Skeletal muscle satellite cell (primary cell): ENCODE results near the gene FCER1G.
"Not testable (repeated sequence)": the region's sequence is repeated elsewhere in the genome, so short reads cannot be mapped to it uniquely, and the experiment has no call there.

Experiments
- H3K27me3 ChIP-seq: 2 replicates; pipeline ENCODE4 v1.7.0; 2013; ENCODE audit warnings: low read length; ENCODE audit not compliant: control insufficient read depth, insufficient read depth
- H3K36me3 ChIP-seq: 2 replicates; pipeline ENCODE4 v1.7.0; 2013; ENCODE audit warnings: mild to moderate bottlenecking, control low read depth, low read length; ENCODE audit not compliant: insufficient read depth
- H3K4me1 ChIP-seq: 2 replicates; pipeline ENCODE4 v1.7.0; 2013; ENCODE audit warnings: low read length; ENCODE audit not compliant: control insufficient read depth, insufficient read depth
- H3K4me2 ChIP-seq: 2 replicates; pipeline ENCODE4 v1.7.0; 2013; ENCODE audit warnings: mild to moderate bottlenecking, low read length
- H3K4me3 ChIP-seq: 2 replicates; pipeline ENCODE4 v1.7.0; 2013; ENCODE audit warnings: low read length
- H3K9ac ChIP-seq: 2 replicates; pipeline ENCODE4 v1.7.0; 2013; ENCODE audit warnings: mild to moderate bottlenecking, low read depth, low read length, moderate library complexity
- H3K9me3 ChIP-seq: replicated peaks from 2 replicates; pipeline ENCODE4 v1.7.0; 2013; ENCODE audit warnings: mild to moderate bottlenecking, control low read depth, low read length

FCER1G gene

DNA sequence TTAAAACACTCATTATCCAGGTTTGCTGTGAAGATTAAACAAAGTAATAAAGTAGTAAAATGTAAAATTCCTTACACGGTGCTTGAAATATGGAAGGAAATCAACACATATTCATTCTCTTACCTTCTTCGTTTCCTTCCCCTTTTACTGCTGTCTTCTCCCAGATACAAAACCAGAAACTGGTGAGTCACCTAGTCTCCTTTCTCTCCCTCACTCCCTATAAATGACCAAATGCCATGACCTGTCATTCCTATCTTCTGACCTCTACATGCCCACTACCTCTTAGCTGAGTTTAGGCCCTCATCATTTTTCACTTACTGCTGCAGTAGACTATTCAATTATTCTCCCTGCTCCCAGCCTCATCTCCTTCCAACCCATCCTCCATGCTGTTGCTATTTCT is 27.2 kb downstream of the FCER1G start:
- no peak overlapping the region for H3K4me2 ChIP-seq
- no peak overlapping the region for H3K9ac ChIP-seq
- no peaks in the 10 kb centered on the region for H3K36me3 ChIP-seq
- peaks cover 27% of the 10 kb centered on the region for H3K27me3 ChIP-seq
- H3K4me1 ChIP-seq, result no peaks in the 10 kb centered on the region
- H3K9me3 ChIP-seq, result no peaks in the 10 kb centered on the region
- H3K4me3 ChIP-seq, result no peak overlapping the region

DNA sequence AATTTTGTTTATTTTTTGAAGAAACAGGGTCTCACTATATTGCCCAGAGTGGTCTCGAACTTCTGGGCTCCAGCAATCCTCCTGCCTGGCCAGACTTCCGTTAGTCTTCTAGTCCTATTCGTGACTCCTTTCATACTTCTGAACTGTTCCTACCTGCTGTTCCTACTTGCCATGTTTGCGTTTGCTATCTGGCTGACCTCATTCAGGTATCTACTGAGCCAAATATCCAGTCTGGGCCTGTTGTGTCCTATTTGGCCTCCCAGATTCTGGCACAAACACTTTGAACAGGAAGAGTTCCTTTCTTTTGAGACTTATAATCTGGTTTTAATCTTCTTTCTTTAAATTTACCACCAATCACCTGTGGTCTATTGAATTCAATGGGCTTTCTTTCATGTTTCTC is 29.8 kb downstream of the FCER1G start:
- Histone ChIP-seq H3K4me2 (no peak overlapping the region), H3K4me1 (no peaks in the 10 kb centered on the region), H3K27me3 (peaks cover 30% of the 10 kb centered on the region), H3K9ac (no peak overlapping the region), H3K4me3 (no peak overlapping the region), H3K36me3 (no peaks in the 10 kb centered on the region), H3K9me3 (no peaks in the 10 kb centered on the region)

DNA sequence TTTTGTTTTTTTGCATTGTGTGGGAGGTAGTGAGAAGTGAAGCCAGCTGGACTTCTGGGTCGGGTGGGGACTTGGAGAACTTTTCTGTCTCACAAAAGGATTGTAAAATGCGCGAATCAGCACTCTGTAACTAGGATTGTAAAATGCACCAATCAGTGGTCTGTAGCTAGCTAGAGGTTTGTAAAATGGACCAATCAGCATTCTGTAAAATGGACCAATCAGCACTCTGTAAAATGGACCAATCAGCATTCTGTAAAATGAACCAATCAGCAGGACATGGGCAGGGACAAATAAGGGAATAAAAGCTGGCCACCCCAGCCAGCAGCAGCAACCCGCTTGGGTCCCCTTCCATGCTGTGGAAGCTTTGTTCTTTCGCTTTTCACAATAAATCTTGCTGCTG is 35.0 kb downstream of the FCER1G start:
- H3K36me3 ChIP-seq, H3K4me1 ChIP-seq, H3K4me2 ChIP-seq, H3K9me3 ChIP-seq, H3K4me3 ChIP-seq, H3K9ac ChIP-seq: not testable (repeated sequence)
- H3K27me3 ChIP-seq, result peaks cover 16% of the 10 kb centered on the region

- H3K4me2 ChIP-seq, result no peak overlapping the region
- H3K9ac ChIP-seq, result no peak overlapping the region
- H3K4me1 ChIP-seq, result no peaks in the 10 kb centered on the region
- H3K9me3 ChIP-seq, result no peaks in the 10 kb centered on the region
- no peak overlapping the region for H3K4me3 ChIP-seq
- H3K36me3 ChIP-seq, result no peaks in the 10 kb centered on the region
- peaks cover 13% of the 10 kb centered on the region for H3K27me3 ChIP-seq
These were observed 35.7 kb downstream of the FCER1G start for GRCh38 chr1:161250829-161251228.

DNA sequence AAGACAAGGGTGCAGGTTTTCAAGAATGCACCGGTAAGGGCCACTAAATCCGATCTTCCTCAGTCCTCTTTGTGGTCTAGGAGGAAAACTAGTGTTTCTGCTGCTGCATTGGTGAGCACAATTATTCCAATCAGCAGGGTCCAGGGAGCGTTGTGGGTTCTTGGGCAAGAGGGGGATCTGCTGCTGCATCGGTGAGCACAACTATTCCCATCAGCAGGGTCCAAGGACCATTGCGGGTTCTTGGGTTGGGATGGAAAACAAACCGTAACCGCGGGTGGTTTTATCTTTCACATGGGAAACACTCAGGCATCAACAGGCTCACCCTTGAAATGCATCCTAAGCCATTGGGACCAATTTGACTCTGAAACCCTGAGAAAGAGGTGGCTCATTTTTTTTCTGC is 36.5 kb downstream of the FCER1G start:
- H3K4me1 ChIP-seq, result no peaks in the 10 kb centered on the region
- no peak overlapping the region for H3K4me3 ChIP-seq
- no peaks in the 10 kb centered on the region for H3K36me3 ChIP-seq
- H3K27me3 ChIP-seq, result peaks cover 10% of the 10 kb centered on the region
- H3K9ac ChIP-seq, result no peak overlapping the region
- H3K4me2 ChIP-seq, result no peak overlapping the region
- no peaks in the 10 kb centered on the region for H3K9me3 ChIP-seq

DNA sequence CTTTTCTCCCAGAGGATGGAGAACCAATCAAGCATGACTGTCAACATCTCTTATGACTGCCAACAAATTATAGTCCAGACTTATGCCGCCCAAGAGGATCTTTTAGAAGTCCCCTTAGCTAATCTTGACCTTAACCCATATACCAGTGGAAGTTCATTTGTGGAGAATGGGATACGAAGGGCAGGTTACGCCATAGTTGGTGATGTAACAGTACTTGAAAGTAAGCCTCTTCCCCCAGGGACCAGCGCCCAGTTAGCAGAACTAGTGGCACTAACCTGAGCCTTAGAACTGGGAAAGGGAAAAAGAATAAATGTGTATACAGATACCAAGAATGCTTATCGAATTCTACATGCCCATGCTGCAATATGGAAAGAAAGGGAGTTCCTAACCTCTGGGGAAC is 40.2 kb downstream of the FCER1G start:
- H3K9ac ChIP-seq, H3K36me3 ChIP-seq, H3K4me3 ChIP-seq, H3K4me1 ChIP-seq, H3K4me2 ChIP-seq, H3K9me3 ChIP-seq: not testable (repeated sequence)
- H3K27me3 ChIP-seq, result peaks cover 26% of the 10 kb centered on the region

DNA sequence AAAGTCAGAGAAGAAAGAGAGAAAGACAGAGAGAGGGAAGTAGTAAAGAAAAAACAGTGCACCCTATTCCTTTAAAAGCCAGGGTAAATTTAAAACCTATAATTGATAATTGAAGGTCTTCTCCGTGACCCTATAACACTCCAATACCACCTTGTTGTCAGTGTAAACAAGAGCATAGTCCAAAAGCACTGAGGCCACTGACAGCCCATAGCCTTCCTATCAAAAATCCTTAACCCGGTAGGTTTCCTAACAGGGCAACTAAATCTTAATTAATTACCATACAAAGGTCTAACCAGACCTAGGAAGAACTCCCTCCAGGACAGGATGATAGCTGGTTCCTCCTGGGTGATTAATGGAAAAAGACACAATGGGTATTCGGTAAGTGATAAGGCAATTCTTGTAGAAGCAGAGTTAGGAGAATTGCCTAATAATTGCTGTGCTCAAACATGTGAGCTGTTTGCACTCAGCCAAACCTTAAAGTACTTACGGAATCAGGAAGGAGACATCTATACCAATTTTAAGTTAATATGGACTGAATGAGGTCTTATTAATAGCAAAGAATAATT is 40.9 kb downstream of the FCER1G start:
- peaks cover 32% of the 10 kb centered on the region for H3K27me3 ChIP-seq

DNA sequence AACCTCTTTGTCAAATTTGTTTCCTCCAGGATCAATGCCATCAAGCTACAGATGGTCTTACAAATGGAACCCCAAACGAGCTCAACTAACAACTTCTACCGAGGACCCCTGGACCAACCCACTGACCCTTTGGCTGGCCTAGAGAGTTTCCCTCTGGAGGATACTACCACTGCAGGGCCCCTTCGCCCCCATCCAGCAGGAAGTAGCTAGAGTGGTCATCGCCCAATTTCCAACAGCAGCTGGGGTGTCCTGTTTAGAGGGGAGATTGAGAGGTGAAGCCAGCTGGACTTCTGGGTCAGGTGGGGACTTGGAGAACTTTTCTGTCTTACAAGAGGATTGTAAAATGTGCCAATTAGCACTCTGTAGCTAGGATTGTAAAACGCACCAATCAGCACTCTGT is 42.0 kb downstream of the FCER1G start:
- not testable (repeated sequence) for H3K9me3 ChIP-seq, H3K4me1 ChIP-seq, H3K9ac ChIP-seq, H3K36me3 ChIP-seq, H3K4me3 ChIP-seq, H3K4me2 ChIP-seq
- H3K27me3 ChIP-seq, result peaks cover 39% of the 10 kb centered on the region

More for the DNA sequence above, 40.9 kb downstream of the FCER1G start:
- not testable (repeated sequence) for H3K4me3 ChIP-seq, H3K4me2 ChIP-seq, H3K4me1 ChIP-seq, H3K36me3 ChIP-seq, H3K9ac ChIP-seq, H3K9me3 ChIP-seq

- peak within 1 kb of the TSS; percentile 62 for H3K4me3 ChIP-seq
- peaks cover 43% of the 10 kb centered on the region for H3K27me3 ChIP-seq
- peaks cover 8% of the 10 kb centered on the region for H3K4me1 ChIP-seq
- peaks cover 3% of the 10 kb centered on the region for H3K9me3 ChIP-seq
- no peaks in the 10 kb centered on the region for H3K36me3 ChIP-seq
- peak within 1 kb of the TSS; percentile 78 for H3K4me2 ChIP-seq
- H3K9ac ChIP-seq, result no peak within 1 kb of the TSS
These were observed 43.6 kb downstream of the FCER1G start, which contains the start of gene PCP4L1 for GRCh38 chr1:161258439-161259344. PCP4L1 (plus strand) TSS chr1:161258745; CDS start chr1:161258975, 230 bp downstream.

- Histone ChIP-seq H3K9ac (no peak overlapping the region), H3K4me1 (peaks cover 8% of the 10 kb centered on the region), H3K9me3 (peaks cover 3% of the 10 kb centered on the region), H3K4me3 (no peak overlapping the region), H3K4me2 (no peak overlapping the region), H3K27me3 (peaks cover 43% of the 10 kb centered on the region), H3K36me3 (no peaks in the 10 kb centered on the region)
These were observed 44.2 kb downstream of the FCER1G start for GRCh38 chr1:161259345-161259702.

DNA sequence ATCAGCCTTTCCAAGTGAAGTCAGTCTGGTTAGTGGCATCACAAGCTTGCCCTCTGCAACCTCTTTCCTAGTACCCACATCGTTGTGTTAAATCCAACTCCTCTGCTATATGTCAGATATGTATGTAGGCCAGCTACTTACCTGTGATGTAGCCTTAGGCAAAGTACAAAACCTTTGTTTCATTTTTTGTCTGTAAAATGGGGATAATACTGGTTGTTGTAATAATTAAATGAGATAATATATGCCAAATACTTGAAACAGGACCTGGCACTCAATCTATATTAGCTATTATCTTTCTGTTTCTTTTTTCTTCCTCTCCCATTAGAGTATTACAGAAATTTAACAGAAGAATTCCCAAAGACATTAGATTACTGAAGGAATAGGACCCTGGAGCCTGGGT is 44.7 kb downstream of the FCER1G start:
- Histone ChIP-seq H3K9me3 (peaks cover 3% of the 10 kb centered on the region), H3K4me2 (no peak overlapping the region), H3K4me1 (peaks cover 8% of the 10 kb centered on the region), H3K9ac (no peak overlapping the region), H3K36me3 (no peaks in the 10 kb centered on the region), H3K4me3 (no peak overlapping the region), H3K27me3 (peaks cover 44% of the 10 kb centered on the region)
